GM21529 (cell line): ENCODE measurements around the gene TMPRSS12.
"Not testable (repeated sequence)": the region's sequence is repeated elsewhere in the genome, so short reads cannot be mapped to it uniquely, and the experiment has no call there.

Source experiments
- ATAC-seq: cut with Tn5 transposase; IDR thresholded peaks from one replicate; pipeline ENCODE4 v1.9.1; 2021; ENCODE audit not compliant: unreplicated experiment

Gene TMPRSS12

GRCh38 chr12:50855679-50856078, 13.0 kb downstream of the TMPRSS12 start:
- ATAC-seq = not testable (repeated sequence)

- ATAC-seq = no peak
Observed at GRCh38 chr12:50859621-50860310, 17.0 kb downstream of the TMPRSS12 start.

GRCh38 chr12:50862316-50862715, 19.6 kb downstream of the TMPRSS12 start:
- no peak for ATAC-seq

GRCh38 chr12:50865266-50865665, 22.5 kb downstream of the TMPRSS12 start:
- ATAC-seq = no peak

- not testable (repeated sequence) for ATAC-seq
Observed at GRCh38 chr12:50868881-50869280, 26.2 kb downstream of the TMPRSS12 start.

GRCh38 chr12:50882563-50882962, 39.8 kb downstream of the TMPRSS12 start:
- no peak for ATAC-seq

GRCh38 chr12:50887191-50887590, 44.5 kb downstream of the TMPRSS12 start:
- no peak for ATAC-seq

GRCh38 chr12:50888666-50889065, 45.9 kb downstream of the TMPRSS12 start:
- no peak for ATAC-seq

GRCh38 chr12:50894241-50894640, 51.5 kb downstream of the TMPRSS12 start:
- no peak for ATAC-seq

GRCh38 chr12:50901685-50902113, 59.0 kb downstream of the TMPRSS12 start:
- ATAC-seq = no peak

GRCh38 chr12:50908479-50908878, 65.8 kb downstream of the TMPRSS12 start:
- not testable (repeated sequence) for ATAC-seq

GRCh38 chr12:50912361-50912760, 69.6 kb downstream of the TMPRSS12 start:
- not testable (repeated sequence) for ATAC-seq

- ATAC-seq = no peak
Observed at GRCh38 chr12:50913224-50913623, 70.5 kb downstream of the TMPRSS12 start.

- no peak for ATAC-seq
Observed at GRCh38 chr12:50914872-50915484, 72.3 kb downstream of the TMPRSS12 start.

- no peak for ATAC-seq
Observed at GRCh38 chr12:50916292-50916691, 73.6 kb downstream of the TMPRSS12 start.

- ATAC-seq = no peak
Observed at GRCh38 chr12:50918584-50919316, 76.0 kb downstream of the TMPRSS12 start.

GRCh38 chr12:50922820-50923219, 80.1 kb downstream of the TMPRSS12 start:
- no peak for ATAC-seq

GRCh38 chr12:50923361-50924130, 80.8 kb downstream of the TMPRSS12 start:
- ATAC-seq = no peak

- ATAC-seq = no peak
Observed at GRCh38 chr12:50924131-50924438, 81.4 kb downstream of the TMPRSS12 start.

GRCh38 chr12:50924439-50925341, 82.0 kb downstream of the TMPRSS12 start:
- ATAC-seq = peak; percentile 96

- no peak for ATAC-seq
Observed at GRCh38 chr12:50925342-50925651, 82.6 kb downstream of the TMPRSS12 start.
